Measurements from ENCODE around the gene BAZ2A.

BAZ2A gene

DNA sequence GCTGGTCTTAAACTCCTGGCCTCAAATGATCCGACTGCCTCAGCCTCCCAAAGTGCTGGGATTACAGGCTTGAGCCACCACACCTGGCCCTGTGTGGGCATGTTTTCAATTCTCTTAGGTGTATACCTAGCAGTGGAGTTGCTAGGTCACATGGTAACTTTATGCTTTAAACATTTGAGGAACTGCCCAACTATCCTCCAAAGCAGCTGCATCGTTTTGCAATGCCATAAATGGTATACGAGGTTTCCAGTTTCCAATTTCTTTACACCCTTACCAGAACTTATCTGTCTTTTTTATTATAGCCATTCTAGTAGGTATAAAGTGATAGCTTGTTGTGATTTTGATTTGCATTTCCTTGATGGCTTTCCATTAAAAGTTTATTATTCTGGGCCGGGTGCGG, 83.4 kb downstream of the BAZ2A start:
- ATAC-seq = no peak
- no peak for TF ChIP-seq ISL1 (CRISPR knock-in tag; IDR thresholded peaks at IDR 0.05)
- no peak for TF ChIP-seq ZFP3 (CRISPR knock-in tag; IDR thresholded peaks at IDR 0.05)
- no peak for TF ChIP-seq RARB (CRISPR knock-in tag; IDR thresholded peaks at IDR 0.05)
- no peak for TF ChIP-seq OSR1 (CRISPR knock-in tag; IDR thresholded peaks at IDR 0.05)
- TF ChIP-seq ZNF8 (CRISPR knock-in tag; IDR thresholded peaks at IDR 0.05) = no peak
- no peak for TF ChIP-seq ZC3H10 (CRISPR knock-in tag; IDR thresholded peaks at IDR 0.05)
- TF ChIP-seq, protein P1, sequence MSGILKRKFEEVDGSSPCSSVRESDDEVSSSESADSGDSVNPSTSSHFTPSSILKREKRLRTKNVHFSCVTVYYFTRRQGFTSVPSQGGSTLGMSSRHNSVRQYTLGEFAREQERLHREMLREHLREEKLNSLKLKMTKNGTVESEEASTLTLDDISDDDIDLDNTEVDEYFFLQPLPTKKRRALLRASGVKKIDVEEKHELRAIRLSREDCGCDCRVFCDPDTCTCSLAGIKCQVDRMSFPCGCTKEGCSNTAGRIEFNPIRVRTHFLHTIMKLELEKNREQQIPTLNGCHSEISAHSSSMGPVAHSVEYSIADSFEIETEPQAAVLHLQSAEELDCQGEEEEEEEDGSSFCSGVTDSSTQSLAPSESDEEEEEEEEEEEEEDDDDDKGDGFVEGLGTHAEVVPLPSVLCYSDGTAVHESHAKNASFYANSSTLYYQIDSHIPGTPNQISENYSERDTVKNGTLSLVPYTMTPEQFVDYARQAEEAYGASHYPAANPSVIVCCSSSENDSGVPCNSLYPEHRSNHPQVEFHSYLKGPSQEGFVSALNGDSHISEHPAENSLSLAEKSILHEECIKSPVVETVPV (CRISPR knock-in tag; IDR thresholded peaks at IDR 0.05) = no peak
- TF ChIP-seq ZNF70 (CRISPR knock-in tag; IDR thresholded peaks at IDR 0.05) = no peak
- TF ChIP-seq ZFP30 (CRISPR knock-in tag; IDR thresholded peaks at IDR 0.05) = no peak
- TF ChIP-seq, protein P2, sequence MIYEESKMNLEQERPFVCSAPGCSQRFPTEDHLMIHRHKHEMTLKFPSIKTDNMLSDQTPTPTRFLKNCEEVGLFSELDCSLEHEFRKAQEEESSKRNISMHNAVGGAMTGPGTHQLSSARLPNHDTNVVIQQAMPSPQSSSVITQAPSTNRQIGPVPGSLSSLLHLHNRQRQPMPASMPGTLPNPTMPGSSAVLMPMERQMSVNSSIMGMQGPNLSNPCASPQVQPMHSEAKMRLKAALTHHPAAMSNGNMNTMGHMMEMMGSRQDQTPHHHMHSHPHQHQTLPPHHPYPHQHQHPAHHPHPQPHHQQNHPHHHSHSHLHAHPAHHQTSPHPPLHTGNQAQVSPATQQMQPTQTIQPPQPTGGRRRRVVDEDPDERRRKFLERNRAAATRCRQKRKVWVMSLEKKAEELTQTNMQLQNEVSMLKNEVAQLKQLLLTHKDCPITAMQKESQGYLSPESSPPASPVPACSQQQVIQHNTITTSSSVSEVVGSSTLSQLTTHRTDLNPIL (CRISPR knock-in tag; IDR thresholded peaks at IDR 0.05; ENCODE audit: low read depth) = no peak
- no peak for TF ChIP-seq GLIS3 (CRISPR knock-in tag; IDR thresholded peaks at IDR 0.05)
- no peak for TF ChIP-seq ARNTL (CRISPR knock-in tag; IDR thresholded peaks at IDR 0.05; ENCODE audit: borderline replicate concordance, low read depth)
- TF ChIP-seq, protein P3, sequence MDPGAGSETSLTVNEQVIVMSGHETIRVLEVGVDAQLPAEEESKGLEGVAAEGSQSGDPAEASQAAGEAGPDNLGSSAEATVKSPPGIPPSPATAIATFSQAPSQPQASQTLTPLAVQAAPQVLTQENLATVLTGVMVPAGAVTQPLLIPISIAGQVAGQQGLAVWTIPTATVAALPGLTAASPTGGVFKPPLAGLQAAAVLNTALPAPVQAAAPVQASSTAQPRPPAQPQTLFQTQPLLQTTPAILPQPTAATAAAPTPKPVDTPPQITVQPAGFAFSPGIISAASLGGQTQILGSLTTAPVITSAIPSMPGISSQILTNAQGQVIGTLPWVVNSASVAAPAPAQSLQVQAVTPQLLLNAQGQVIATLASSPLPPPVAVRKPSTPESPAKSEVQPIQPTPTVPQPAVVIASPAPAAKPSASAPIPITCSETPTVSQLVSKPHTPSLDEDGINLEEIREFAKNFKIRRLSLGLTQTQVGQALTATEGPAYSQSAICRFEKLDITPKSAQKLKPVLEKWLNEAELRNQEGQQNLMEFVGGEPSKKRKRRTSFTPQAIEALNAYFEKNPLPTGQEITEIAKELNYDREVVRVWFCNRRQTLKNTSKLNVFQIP (CRISPR knock-in tag; IDR thresholded peaks at IDR 0.05; ENCODE audit: borderline replicate concordance, low read depth) = no peak
- no peak for TF ChIP-seq TCF4 (CRISPR knock-in tag; IDR thresholded peaks at IDR 0.05; ENCODE audit: borderline replicate concordance)
- no peak for TF ChIP-seq ZNF565 (CRISPR knock-in tag; conservative IDR thresholded peaks at IDR 0.05; ENCODE audit: low read depth)
